Ammon's horn (tissue), 1 donor: ENCODE measurements around the gene PRRC2B.
A peak's percentile ranks its signal among the peaks of the same experiment; 100 is the strongest.
"Not testable (repeated sequence)": the region's sequence is repeated elsewhere in the genome, so short reads cannot be mapped to it uniquely, and the experiment has no call there.

Experiments used
- DNase-seq: peaks from one replicate; pipeline ENCODE4 v3.0.0-alpha.2; 2016; ENCODE audit warnings: low spot score

PRRC2B gene

DNA sequence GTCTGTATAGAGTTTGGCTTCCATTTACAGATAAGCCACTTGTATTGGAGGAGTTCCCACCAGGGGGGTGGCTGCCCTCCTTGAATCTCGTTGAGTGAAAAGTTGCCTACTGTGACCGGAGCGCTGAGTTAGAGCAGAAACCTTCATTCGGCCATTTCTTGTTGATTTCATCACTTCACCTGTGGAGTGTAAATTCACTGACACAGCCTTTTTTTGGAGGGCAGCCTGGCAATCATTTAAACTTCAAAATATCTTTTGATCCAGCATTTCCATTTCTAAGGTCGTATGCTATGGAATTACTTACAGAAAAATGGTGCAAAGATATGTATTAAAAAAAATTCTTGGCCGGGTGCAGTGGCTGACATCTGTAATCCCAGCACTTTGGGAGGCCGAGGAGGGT lies 40.8 kb downstream of the PRRC2B start:
- no peak for DNase-seq

- no peak for DNase-seq
Observed at GRCh38 chr9:131436376-131436775, 42.5 kb downstream of the PRRC2B start.

GRCh38 chr9:131436865-131437271 lies 43.0 kb downstream of the PRRC2B start:
- no peak for DNase-seq

DNA sequence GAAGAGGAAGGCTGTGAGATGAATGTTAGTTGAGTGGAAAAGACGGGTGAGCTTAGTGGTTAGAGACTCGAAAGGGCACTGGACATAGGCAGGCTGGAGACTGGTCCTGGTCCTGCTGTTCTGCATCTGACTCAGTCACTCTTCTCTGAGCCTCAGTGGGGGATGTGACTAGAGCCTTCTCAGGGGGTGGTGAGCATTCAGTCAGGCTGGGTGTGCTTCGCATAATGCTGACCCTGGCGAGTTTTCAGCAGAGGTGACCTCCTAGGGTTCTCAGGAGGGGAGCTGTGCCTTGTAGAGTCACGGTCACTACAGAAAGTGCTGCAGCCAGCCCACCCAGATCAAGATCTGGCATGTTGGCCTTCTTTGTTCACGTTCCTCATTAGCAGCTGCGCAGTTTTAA lies 44.3 kb downstream of the PRRC2B start:
- DNase-seq: no peak

DNA sequence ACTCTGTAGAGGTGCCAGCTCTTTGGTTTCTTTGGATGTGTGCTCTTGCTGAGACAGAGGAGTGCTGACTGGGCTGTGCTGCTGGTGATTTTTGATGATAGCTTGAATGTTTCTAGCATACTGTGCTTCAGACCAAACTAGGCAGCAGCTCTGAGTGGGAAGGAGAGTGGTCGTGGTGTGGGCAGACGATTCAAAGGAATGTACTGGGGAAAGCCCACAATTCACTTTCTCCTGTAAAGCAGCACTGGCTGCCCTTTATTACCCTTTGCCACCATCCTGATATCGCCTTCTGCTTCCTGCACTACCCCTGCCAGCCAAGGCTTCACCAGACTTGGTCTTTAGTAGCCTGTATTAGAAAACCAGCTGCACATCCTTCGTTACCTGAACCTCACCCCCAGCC lies 45.3 kb downstream of the PRRC2B start:
- DNase-seq: no peak

DNA sequence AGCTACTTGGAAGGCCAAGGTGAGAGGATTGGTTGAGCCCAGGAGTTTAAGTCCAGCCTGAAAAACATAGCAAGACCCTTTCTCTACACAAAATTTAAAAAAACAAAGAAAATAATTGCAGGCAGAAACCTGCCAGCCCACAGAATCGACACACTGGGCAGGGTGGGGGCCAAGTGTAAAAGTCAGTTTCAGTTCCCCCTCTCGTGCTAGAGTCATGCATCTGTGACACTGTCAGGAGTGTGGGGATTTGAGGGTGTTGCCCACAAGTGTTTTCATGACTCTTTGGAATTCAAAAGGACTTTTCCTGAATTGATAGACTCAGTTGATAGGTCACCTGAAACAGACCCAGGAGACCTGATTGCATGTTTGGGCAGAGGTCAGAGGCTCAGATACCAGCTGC lies 47.6 kb downstream of the PRRC2B start:
- DNase-seq: no peak

- no peak for DNase-seq
Observed at GRCh38 chr9:131442351-131442750, 48.5 kb downstream of the PRRC2B start.

DNA sequence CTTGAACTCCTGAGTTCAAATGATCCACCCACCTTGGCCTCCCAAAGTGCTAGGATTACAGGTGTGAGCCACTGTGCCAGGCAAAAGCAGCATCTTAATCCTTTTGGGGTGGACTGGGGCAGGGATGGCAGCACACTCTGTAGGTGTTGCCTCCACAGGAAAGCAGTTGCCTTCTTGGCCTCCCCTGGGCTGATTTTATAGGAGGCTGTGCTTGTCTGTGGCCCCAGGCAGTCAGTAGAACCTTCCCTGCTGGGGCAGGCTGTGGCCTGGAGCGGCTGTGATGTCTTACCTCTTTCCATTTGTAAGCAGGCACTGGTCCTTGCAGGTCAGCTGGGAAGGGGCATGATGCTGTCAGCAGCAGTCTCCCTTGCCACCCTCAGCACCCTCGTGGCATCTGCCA lies 49.8 kb downstream of the PRRC2B start:
- DNase-seq: no peak

- no peak for DNase-seq
Observed at GRCh38 chr9:131446276-131446675, 52.4 kb downstream of the PRRC2B start.

DNA sequence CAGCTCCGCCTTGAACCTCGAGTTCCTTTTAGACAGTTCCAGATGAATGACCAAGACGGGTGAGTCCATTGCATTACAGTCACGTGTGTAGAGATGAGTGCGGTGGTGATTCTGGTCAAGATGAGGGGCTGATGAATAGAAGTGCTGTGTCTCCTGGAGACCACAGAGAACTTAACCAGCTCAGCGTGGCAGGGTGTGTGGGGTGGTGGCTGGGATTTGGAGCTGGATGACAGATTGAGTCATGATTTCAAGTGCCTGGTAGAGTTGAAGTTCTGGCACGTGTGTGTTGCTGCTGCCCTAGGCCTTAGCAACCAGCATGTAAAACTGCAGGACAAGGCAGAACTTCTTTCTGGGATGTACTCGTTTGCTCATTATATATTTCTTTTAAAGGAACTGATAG lies 53.3 kb downstream of the PRRC2B start:
- peak; percentile 43 for DNase-seq

DNA sequence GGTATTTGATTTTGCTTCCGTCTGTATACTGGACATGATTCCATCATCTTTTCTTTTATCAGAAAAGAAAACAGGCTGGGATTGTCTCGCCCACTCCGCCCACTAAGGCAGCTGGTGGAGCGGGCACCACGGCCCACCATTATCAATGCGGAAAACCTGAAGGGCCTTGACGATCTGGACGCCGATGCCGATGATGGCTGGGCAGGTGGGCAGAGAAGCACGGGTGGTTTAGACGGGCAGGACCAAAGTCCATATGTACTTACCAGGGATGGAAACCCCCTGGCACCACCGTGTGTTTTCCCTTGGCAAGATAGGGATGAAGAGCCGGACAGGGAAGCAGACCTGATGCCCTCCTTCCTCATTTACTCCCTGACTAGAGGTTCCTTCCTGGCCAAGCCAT lies 53.7 kb downstream of the PRRC2B start:
- no peak for DNase-seq

DNA sequence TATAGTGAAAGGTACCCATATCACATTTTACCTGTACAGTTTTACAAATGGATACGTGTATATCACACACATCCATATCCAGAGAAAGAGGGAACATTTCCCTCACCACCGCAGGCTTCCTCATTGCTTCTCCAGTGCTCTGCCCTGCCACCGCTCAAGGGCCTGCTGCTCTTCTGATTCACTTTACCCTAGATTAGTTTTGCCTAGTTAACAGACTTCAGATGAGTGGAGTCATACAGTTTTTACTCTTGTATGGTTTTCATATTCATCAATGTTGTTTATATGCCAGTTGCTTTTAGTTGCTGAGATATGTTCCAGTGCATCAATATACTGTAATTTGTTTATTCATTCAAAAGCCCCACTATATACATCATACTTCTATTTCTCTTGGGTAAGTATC lies 54.9 kb downstream of the PRRC2B start:
- DNase-seq: no peak

DNA sequence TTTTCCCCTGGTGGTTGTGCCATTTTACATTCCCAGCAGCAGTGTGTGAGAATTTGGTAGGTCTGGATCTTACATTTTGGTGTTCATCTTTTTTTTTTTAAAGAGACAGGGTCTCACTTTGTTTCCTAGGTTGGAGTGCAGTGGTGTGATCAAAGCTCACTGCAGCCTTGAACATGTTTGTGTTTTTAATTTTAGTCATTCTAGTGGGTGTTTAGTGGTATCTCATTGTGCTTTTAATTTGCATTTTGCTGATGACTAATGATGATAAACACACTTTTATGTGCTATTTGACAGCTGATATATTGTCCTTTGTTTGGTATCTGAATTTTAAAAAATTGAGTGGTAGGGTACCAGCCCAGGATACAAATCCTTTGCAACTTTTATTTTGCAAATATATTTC lies 55.4 kb downstream of the PRRC2B start:
- peak; percentile 27 for DNase-seq

DNA sequence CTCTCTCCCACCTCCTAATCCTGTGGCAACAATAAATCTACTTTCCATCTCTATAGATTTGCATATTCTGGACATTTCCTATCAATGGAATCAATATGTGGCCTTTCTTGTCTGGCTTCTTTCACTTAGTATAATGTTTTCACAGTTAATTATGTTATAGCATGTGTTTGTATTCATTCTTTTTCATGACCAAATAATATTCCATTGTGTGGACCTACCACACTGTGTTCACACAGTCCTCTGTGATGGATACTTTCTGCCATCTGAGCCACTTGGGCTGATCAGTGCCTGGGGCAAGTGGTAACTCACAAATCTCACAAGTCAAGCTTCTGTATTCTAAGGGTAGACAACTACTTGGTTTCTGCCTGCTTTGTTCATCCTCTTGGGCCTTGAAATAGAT lies 60.1 kb downstream of the PRRC2B start:
- DNase-seq: no peak

- not testable (repeated sequence) for DNase-seq
Observed at GRCh38 chr9:131455655-131456054, 61.8 kb downstream of the PRRC2B start.

DNA sequence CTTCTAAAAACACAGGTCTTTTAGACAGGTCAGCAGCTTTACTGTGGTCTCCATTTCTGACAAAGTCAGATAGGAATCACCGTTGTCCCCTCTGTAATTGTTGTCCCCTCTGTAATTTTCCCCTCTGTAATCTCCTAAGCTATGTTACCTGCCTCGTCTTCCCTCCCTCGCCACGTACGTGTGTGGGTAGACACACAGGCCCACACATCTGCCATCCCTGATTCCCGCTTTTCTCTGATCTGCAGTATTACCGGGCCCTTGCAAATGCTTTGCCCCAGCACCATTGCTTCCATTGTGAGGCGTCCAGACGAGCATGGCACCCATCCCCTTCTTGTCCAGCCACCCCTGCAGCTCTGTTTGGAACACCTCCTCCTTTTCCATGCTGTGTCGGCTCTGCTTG lies 63.9 kb downstream of the PRRC2B start:
- DNase-seq: no peak

DNA sequence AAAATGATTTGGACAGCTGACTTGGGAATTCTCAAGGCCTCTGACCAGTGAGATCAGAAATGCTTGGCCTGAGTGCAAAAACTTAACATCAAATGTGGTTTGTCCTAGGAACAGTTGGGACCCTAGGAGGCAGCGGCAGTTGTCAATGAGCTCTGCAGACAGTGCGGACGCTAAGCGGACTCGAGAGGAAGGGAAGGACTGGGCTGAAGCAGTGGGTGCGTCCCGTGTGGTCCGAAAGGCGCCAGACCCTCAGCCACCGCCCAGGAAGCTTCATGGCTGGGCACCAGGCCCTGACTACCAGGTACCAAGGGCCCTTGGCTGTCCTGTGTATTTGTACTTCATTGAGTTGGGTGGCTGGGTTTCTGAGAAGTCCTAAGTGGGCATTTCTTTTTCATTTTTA lies 65.2 kb downstream of the PRRC2B start:
- DNase-seq: no peak

DNA sequence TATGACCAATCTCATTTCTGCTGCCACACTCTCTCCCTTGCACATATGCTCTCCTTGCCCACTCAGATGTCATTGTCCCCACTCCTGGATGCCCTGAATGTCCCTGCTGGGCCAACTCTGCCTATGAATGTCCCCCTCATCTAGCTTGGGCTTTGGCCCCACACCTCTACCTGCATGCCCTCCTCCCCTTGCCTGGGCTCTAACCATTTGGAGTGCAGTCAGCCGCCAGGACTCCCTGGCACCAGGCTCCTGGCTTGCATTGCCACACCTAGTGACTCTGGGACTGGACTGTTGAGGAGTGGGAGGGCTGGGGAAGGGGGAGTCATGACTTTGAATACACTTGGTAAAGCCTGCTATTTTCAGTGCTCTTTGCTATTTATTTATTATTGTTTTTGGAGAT lies 67.3 kb downstream of the PRRC2B start:
- no peak for DNase-seq

DNA sequence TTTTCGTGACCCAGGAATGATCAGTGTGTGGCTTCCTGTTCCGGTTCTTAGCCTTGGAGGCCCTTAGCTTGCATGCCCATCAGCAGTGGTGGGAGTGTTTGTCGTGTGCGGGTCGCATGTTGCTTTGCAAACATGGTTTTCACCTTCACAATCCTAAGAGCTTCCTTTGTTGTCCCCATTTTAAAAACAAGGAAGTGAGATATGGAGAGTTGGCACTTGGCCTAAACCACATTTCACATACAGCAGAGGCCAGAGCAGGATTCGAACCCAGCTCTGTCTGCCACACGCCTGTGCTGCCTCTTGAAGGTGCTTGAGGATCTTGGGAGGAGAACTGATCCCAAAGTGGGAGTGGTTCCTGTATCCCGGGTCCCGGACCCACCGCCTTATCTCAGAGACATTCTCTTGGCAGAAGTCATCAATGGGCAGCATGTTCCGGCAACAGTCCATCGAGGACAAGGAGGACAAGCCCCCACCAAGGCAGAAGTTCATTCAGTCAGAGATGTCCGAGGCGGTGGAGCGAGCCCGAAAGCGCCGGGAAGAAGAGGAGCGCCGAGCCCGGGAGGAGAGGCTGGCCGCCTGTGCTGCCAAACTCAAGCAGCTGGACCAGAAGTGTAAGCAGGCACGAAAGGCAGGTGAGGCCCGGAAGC lies 70.6 kb downstream of the PRRC2B start:
- DNase-seq: no peak

DNA sequence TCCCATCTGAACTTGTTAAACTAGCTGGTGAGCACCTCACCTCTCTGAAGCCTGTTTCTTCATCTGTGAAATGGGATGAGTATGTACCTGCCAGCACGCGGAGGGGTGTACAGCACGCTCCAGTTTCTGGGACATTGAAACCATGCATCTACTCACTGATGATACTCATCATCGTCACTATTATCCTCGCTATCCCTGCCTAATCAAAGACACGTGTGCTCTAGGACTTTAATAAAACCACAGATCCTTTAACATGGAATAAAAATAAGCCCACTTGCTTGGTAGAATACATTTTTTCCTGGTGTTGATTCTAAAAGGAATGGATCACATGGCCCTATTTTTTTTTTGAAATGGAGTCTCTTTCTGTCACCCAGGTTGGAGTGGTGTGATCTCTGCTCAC lies 71.5 kb downstream of the PRRC2B start:
- DNase-seq: no peak

DNA sequence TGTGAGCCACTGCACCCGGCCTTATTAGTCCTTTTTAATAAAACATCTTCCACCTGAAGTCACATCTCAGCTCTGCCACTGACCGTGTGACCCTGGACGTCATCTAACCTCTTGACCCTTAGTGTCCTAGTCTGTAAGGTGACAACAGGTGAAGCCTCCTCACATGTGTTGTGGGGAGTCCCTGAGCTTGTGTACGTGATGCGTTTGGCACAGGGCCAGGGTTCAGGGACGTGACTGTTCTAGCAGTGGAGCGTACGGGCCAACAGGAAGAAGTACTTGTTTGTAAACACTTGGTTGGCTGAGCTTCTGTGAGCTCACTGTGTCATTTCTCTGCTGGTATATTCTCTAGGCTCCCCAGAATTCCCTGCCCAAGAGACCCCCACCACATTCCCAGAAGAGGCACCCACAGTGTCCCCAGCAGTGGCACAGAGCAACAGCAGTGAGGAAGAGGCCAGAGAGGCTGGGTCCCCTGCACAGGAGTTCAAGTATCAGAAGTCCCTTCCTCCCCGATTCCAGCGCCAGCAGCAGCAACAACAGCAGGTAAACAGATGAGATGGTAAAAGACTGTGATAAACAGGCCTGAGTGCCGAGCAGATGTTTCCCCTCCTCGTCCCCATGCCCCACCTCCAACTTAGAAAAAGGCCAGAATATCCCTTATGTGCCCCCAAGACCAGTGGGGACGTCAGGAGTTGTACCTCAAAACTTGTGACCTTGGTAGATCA lies 73.5 kb downstream of the PRRC2B start:
- no peak for DNase-seq

DNA sequence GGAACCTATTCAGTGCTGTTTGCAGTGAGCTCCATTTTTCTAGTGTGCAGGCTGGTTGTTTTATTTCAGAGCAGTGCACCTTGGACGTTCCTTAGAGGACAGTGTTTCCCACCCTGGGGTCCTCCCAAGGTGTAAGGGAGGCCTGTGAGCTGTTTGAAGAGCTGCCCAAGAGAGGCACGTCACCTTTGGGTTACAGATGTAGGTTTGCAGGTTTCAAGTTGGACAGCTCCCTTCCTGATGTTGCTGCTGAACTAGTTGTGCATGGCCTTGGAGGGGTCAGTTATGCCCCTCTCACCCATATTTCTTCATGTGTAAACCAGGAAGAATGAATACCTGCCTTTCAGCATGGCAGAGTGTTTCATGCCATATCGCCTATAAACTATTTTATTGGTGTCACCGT lies 74.1 kb downstream of the PRRC2B start:
- no peak for DNase-seq

- no peak for DNase-seq
Observed at GRCh38 chr9:131469356-131469755, 75.5 kb downstream of the PRRC2B start.

- DNase-seq: no peak
Observed at GRCh38 chr9:131469951-131470350, 76.1 kb downstream of the PRRC2B start.
